ENCODE data around the gene CMPK1. TPM values are rescaled to one million over a fixed set of nuclear protein-coding genes. Genes with fewer than 3 reads are reported as not detected.

The CMPK1 gene
- total and polyA plus RNA-seq, 2 of the 8 experiments (the other 6 are each of a cell fraction or from before 2014, with no cell fraction given) = 6.0 to 36.9 TPM

DNA sequence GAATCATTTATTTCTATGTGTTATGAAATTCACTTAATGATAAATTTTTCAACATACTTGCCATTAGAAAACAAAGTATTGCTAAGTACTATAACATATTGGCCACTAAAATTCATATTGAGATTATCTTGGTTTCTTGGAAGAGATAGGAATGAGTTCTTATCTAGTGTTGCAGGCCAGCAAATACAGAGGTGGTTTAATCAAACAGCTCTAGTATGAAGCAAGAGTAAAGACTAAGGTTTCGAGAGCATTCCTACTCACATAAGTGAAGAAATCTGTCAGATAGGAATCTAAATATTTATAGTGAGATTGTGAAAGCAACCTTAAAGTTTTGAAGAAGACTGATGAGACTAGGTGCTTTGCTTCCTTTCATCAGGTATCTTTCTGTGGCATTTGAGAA is 44.6 kb downstream of the CMPK1 start:
- CTCF ChIA-PET (ENCODE audit: partially characterized antibody) = interaction anchor here (0.9 kb wide), 1 partner anchor 10 kb away, joined by 3 read pairs; no protein-coding TSS in a partner anchor
- H4K8ac ChIP-seq (ENCODE audit: extremely low read depth, insufficient read depth, low read length) = no peak overlapping the region
- H3K79me2 ChIP-seq (ENCODE audit: control insufficient read depth in 1 of 2, insufficient read depth in 2 of 2, low read length in 2 of 2) = no peaks in the 10 kb centered on the region
- no peak overlapping the region for H3K27ac ChIP-seq (ENCODE audit: low read depth, low read length)
- peak overlapping the region in 1 of 4 experiments; percentile 61; a peak in 1 of 7 replicates for H3K9ac ChIP-seq (replicated peaks in 1 of 4; ENCODE audit: extremely low read depth in 1 of 4, low read depth in 3 of 4, low read length in 3 of 4)
- no peak overlapping the region for H4K5ac ChIP-seq (ENCODE audit: insufficient read length, low read depth, low read length)
- H2BK120ac ChIP-seq (replicated peaks; ENCODE audit: low read depth, low read length) = no peak overlapping the region
- no peak overlapping the region for H2AFZ ChIP-seq (ENCODE audit: low read length)
- H3K56ac ChIP-seq (replicated peaks; ENCODE audit: insufficient read length, low read depth, low read length) = no peak overlapping the region
- H3K23ac ChIP-seq (ENCODE audit: insufficient read length) = no peak overlapping the region
- peaks cover 0 to 11% (median 0%) of the 10 kb centered on the region in 4 experiments; a peak in 2 of 8 replicates for H3K36me3 ChIP-seq (ENCODE audit: control insufficient read depth in 2 of 4, insufficient read depth in 4 of 4, low read length in 3 of 4)
- no peak overlapping the region for H3K18ac ChIP-seq (ENCODE audit: extremely low read depth, low read length)
- no peaks in the 10 kb centered on the region for H3K27me3 ChIP-seq (replicated peaks in 1 of 4; ENCODE audit: control insufficient read depth in 3 of 4, extremely low read depth in 1 of 4, insufficient read depth in 3 of 4, low read length in 3 of 4)
- WGBS, 2 experiments (ENCODE audit: extremely low coverage in 1 of 2, insufficient coverage in 1 of 2, insufficient read length in 1 of 2, insufficient replicate concordance in 2 of 2, low coverage in 1 of 2, low lambda C conversion rate in 2 of 2, missing lambda C conversion rate in 1 of 2) = 100% methylated on average over 1 of the region's 1 CpG; no CpG with 5 or more reads in 1 of the 2 experiments
- no peak for TF ChIP-seq TAF7 (optimal IDR thresholded peaks at IDR 0.05; ENCODE audit: borderline replicate concordance, low read depth, low read length)
- TF ChIP-seq SP1 (IDR thresholded peaks at IDR 0.05; ENCODE audit: low read depth, low read length) = no peak
- TF ChIP-seq ASH2L (IDR thresholded peaks at IDR 0.05; ENCODE audit: low read length) = no peak
- TF ChIP-seq, protein P1, sequence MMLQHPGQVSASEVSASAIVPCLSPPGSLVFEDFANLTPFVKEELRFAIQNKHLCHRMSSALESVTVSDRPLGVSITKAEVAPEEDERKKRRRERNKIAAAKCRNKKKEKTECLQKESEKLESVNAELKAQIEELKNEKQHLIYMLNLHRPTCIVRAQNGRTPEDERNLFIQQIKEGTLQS (IDR thresholded peaks at IDR 0.05; ENCODE audit: insufficient read depth, low read depth, low read length) = no peak
- no peak for TF ChIP-seq TAF1 (IDR thresholded peaks at IDR 0.05; ENCODE audit: low read depth, low read length)
- TF ChIP-seq CEBPB (IDR thresholded peaks at IDR 0.05; ENCODE audit: low read depth, low read length) = no peak
- TF ChIP-seq NANOG (IDR thresholded peaks at IDR 0.05; ENCODE audit: insufficient read depth, low read depth, low read length, poor library complexity, severe bottlenecking) = no peak
- no peak for TF ChIP-seq CBX8 (IDR thresholded peaks at IDR 0.05; ENCODE audit: borderline replicate concordance, low read depth, low read length)
- DNase-seq (ENCODE audit: low read depth in 1 of 2, low spot score in 2 of 2) (no peak), FAIRE-seq (no peak)
- H2BK12ac ChIP-seq (ENCODE audit: low read depth, low read length) = no peak overlapping the region
- H3K9me3 ChIP-seq (ENCODE audit: insufficient read depth in 2 of 2, low read depth in 1 of 2, low read length in 1 of 2) = no peaks in the 10 kb centered on the region
- H3K4me1 ChIP-seq (replicated peaks in 1 of 4; ENCODE audit: control insufficient read depth in 3 of 4, insufficient read depth in 4 of 4, low read length in 3 of 4) = peaks cover 0 to 3% (median under 1%) of the 10 kb centered on the region in 4 experiments; a peak in 1 of 7 replicates
- no peak overlapping the region for H3K14ac ChIP-seq (ENCODE audit: insufficient read length)
- H3K23me2 ChIP-seq (ENCODE audit: low read depth, low read length) = no peaks in the 10 kb centered on the region
- H4K91ac ChIP-seq (replicated peaks; ENCODE audit: insufficient read length, low read length) = no peak overlapping the region
- H3K4ac ChIP-seq (replicated peaks; ENCODE audit: insufficient read length, low read depth, low read length) = no peak overlapping the region
- no peaks in the 10 kb centered on the region for H3K79me1 ChIP-seq (ENCODE audit: low read depth, low read length)
- no peak overlapping the region for H2BK5ac ChIP-seq (ENCODE audit: low read depth, low read length)
- no peaks in the 10 kb centered on the region for H4K20me1 ChIP-seq (replicated peaks in 1 of 2; ENCODE audit: control insufficient read depth in 1 of 2, insufficient read depth in 2 of 2, low read length in 2 of 2)
- H2AK5ac ChIP-seq (ENCODE audit: low read depth, low read length) = no peak overlapping the region
- POLR2A ChIA-PET (ENCODE audit: partially characterized antibody) = no interaction called here
- no peak overlapping the region for H3K4me3 ChIP-seq (ENCODE audit: extremely low read depth in 1 of 4, insufficient read depth in 2 of 4, low read depth in 3 of 4, low read length in 4 of 4)
- H3K4me2 ChIP-seq (ENCODE audit: insufficient read depth in 1 of 2, low read depth in 2 of 2, low read length in 2 of 2) = no peak overlapping the region
- H2BK15ac ChIP-seq (ENCODE audit: low read length) = no peak overlapping the region
- H2BK20ac ChIP-seq (ENCODE audit: low read length) = no peak overlapping the region
